PFSK-1 (cell line): Measurements from ENCODE around the gene VENTX.

Source experiments
- FOXP2 ChIP-seq: optimal IDR thresholded peaks from 2 replicates; pipeline ENCODE3; 2011; ENCODE audit warnings: borderline replicate concordance, control low read depth, inconsistent platforms; ENCODE audit not compliant: insufficient read depth; ENCODE audit errors: extremely low read length, extremely low read depth
- POLR2AphosphoS5 ChIP-seq: IDR thresholded peaks from 2 replicates; pipeline ENCODE4 v1.6.1; 2012; ENCODE audit warnings: low read depth, mild to moderate bottlenecking, control low read depth, low read length, moderate library complexity
- REST ChIP-seq, 2 experiments: IDR thresholded peaks; 2 replicates each; pipeline versions ENCODE4 v1.6.1 to v1.8.0; 2011 to 2012; ENCODE audit warnings: low read depth in 2 of 2, low read length in 2 of 2, control low read depth in 1 of 2, inconsistent platforms in 1 of 2, mild to moderate bottlenecking in 1 of 2, moderate library complexity in 1 of 2; ENCODE audit not compliant: insufficient read depth in 1 of 2
- SIN3A ChIP-seq: IDR thresholded peaks from 2 replicates; pipeline ENCODE4 v1.6.1; 2012; ENCODE audit warnings: mild to moderate bottlenecking, low read length, moderate library complexity, borderline replicate concordance; ENCODE audit not compliant: insufficient read depth
- TAF1 ChIP-seq: IDR thresholded peaks from 2 replicates; pipeline ENCODE4 v1.6.1; 2012; ENCODE audit warnings: low read length, control low read depth, borderline replicate concordance; ENCODE audit not compliant: insufficient read depth

GRCh38 chr10:133267293-133267692 is 29.6 kb downstream of the VENTX start:
- TF ChIP-seq FOXP2 (no peak), REST (IDR thresholded peaks at IDR 0.05; ENCODE audit: insufficient read depth in 1 of 2, low read depth in 2 of 2, low read length in 2 of 2) (no peak), TAF1 (no peak), POLR2AphosphoS5 (no peak), SIN3A (no peak)
